Vagina (tissue), 2 donors: ENCODE data around the gene CDH4. TPM values are rescaled to one million over a fixed set of nuclear protein-coding genes. Genes with fewer than 3 reads are reported as not detected.

Experiments used
- DNase-seq, 2 donors: peaks; one replicate each; pipeline ENCODE4 v3.0.0-alpha.2; 2017; ENCODE audit errors: extremely low spot score in 2 of 2
- H3K27ac ChIP-seq: fragments of 200-600 bp; sonication (generic); one replicate; pipeline ENCODE4 v1.5.1; 2019
- H3K27me3 ChIP-seq: fragments of 200-600 bp; sonication (generic); one replicate; pipeline ENCODE4 v1.5.1; 2019
- H3K36me3 ChIP-seq, 2 donors: fragments of 200-600 bp; sonication (generic); one replicate each; pipeline ENCODE4 v1.5.1; 2017 to 2019
- H3K4me1 ChIP-seq: fragments of 200-600 bp; sonication (generic); one replicate; pipeline ENCODE4 v1.5.1; 2019
- H3K4me3 ChIP-seq, 2 donors: fragments of 200-600 bp; sonication (generic); 1 replicate in 1 of 2; 2 replicates in 1 of 2; pipeline ENCODE4 v1.5.1; 2016 to 2019
- H3K9me3 ChIP-seq: fragments of 200-600 bp; sonication (generic); one replicate; pipeline ENCODE4 v1.5.1; 2019
- CTCF ChIP-seq, 3 experiments: fragments of 450-650 bp in 2 of 3; fragments of 200-600 bp in 1 of 3; sonication (generic) in 1 of 3; IDR thresholded peaks; one replicate each; pipeline ENCODE4 v1.5.1; 2017 to 2019; ENCODE audit warnings: antibody characterized with exemption in 3 of 3, mild to moderate bottlenecking in 2 of 3, moderate library complexity in 2 of 3
- POLR2A ChIP-seq, 2 donors: fragments of 450-650 bp; IDR thresholded peaks; one replicate each; pipeline ENCODE4 v1.6.1; 2017; ENCODE audit warnings: antibody characterized with exemption in 2 of 2, mild to moderate bottlenecking in 2 of 2, moderate library complexity in 2 of 2
- POLR2AphosphoS5 ChIP-seq, 2 donors: sonication (generic); formaldehyde crosslinking; IDR thresholded peaks; one replicate each; pipeline ENCODE4 v1.9.0; 2017; ENCODE audit warnings: antibody characterized with exemption in 2 of 2, mild to moderate bottlenecking in 2 of 2, low read depth in 1 of 2; ENCODE audit not compliant: insufficient read depth in 1 of 2
- intact Hi-C: fragments of 100-400 bp; cut with DNase I; formaldehyde crosslinking; loops from one replicate; pipeline ENCODE4 v1.15.1; 2023
- total RNA-seq: library from RNA; depleted of rRNA; stranded (reverse); fragments of >200 nt; gene quantifications from one replicate; pipeline ENCODE4 v1.2.3, GENCODE V29; 2016

Gene CDH4
- total RNA-seq, 1 donor from 2014 or later, result 0.25 TPM

- intact Hi-C loops, result no loop called here
- Histone ChIP-seq H3K27ac (no peak overlapping the region), H3K9me3 (no peaks in the 10 kb centered on the region), H3K27me3 (no peaks in the 10 kb centered on the region), H3K4me1 (no peaks in the 10 kb centered on the region), H3K4me3 (no peak overlapping the region), H3K36me3 (no peaks in the 10 kb centered on the region)
- DNase-seq, result no peak
- TF ChIP-seq POLR2A (IDR thresholded peaks at IDR 0.05) (no peak), CTCF (IDR thresholded peaks at IDR 0.05) (no peak), POLR2AphosphoS5 (IDR thresholded peaks at IDR 0.05; ENCODE audit: insufficient read depth in 1 of 2, low read depth in 1 of 2) (no peak)
Observed at GRCh38 chr20:61704661-61705060, 452.6 kb downstream of the CDH4 start.

GRCh38 chr20:61705386-61706258, 453.6 kb downstream of the CDH4 start:
- Histone ChIP-seq H3K9me3 (no peaks in the 10 kb centered on the region), H3K27ac (no peak overlapping the region), H3K4me3 (no peak overlapping the region), H3K4me1 (no peaks in the 10 kb centered on the region), H3K36me3 (no peaks in the 10 kb centered on the region), H3K27me3 (no peaks in the 10 kb centered on the region)
- intact Hi-C loops, result no loop called here
- DNase-seq, result no peak
- TF ChIP-seq POLR2A (IDR thresholded peaks at IDR 0.05) (no peak), CTCF (IDR thresholded peaks at IDR 0.05) (no peak), POLR2AphosphoS5 (IDR thresholded peaks at IDR 0.05; ENCODE audit: insufficient read depth in 1 of 2, low read depth in 1 of 2) (no peak)

- Histone ChIP-seq H3K36me3 (no peaks in the 10 kb centered on the region), H3K27me3 (no peaks in the 10 kb centered on the region), H3K4me3 (no peak overlapping the region), H3K9me3 (no peaks in the 10 kb centered on the region), H3K4me1 (no peaks in the 10 kb centered on the region), H3K27ac (no peak overlapping the region)
- intact Hi-C loops, result no loop called here
- TF ChIP-seq CTCF (IDR thresholded peaks at IDR 0.05) (no peak), POLR2AphosphoS5 (IDR thresholded peaks at IDR 0.05; ENCODE audit: insufficient read depth in 1 of 2, low read depth in 1 of 2) (no peak), POLR2A (IDR thresholded peaks at IDR 0.05) (no peak)
- no peak for DNase-seq
Observed at GRCh38 chr20:61706259-61706961, 454.3 kb downstream of the CDH4 start.

- no peak for DNase-seq
- no peaks in the 10 kb centered on the region for H3K27me3 ChIP-seq
- H3K9me3 ChIP-seq, result no peaks in the 10 kb centered on the region
- no peak overlapping the region for H3K27ac ChIP-seq
- no peaks in the 10 kb centered on the region for H3K36me3 ChIP-seq
- no peak for TF ChIP-seq CTCF (IDR thresholded peaks at IDR 0.05)
- no peak for TF ChIP-seq POLR2AphosphoS5 (IDR thresholded peaks at IDR 0.05; ENCODE audit: insufficient read depth in 1 of 2, low read depth in 1 of 2)
- TF ChIP-seq POLR2A (IDR thresholded peaks at IDR 0.05), result no peak
- intact Hi-C loops, result no loop called here
- H3K4me1 ChIP-seq, result no peaks in the 10 kb centered on the region
- no peak overlapping the region for H3K4me3 ChIP-seq
Observed at GRCh38 chr20:61708891-61709290, 456.8 kb downstream of the CDH4 start.

GRCh38 chr20:61710108-61710507, 458.0 kb downstream of the CDH4 start:
- H3K27me3 ChIP-seq, result no peaks in the 10 kb centered on the region
- no peaks in the 10 kb centered on the region for H3K36me3 ChIP-seq
- DNase-seq, result no peak
- no peak overlapping the region for H3K4me3 ChIP-seq
- no peaks in the 10 kb centered on the region for H3K4me1 ChIP-seq
- no peak for TF ChIP-seq CTCF (IDR thresholded peaks at IDR 0.05)
- TF ChIP-seq POLR2AphosphoS5 (IDR thresholded peaks at IDR 0.05; ENCODE audit: insufficient read depth in 1 of 2, low read depth in 1 of 2), result no peak
- no peak for TF ChIP-seq POLR2A (IDR thresholded peaks at IDR 0.05)
- H3K9me3 ChIP-seq, result no peaks in the 10 kb centered on the region
- no peak overlapping the region for H3K27ac ChIP-seq
- intact Hi-C loops, result no loop called here
